A673 (cell line): ENCODE data around the gene CHST9.

Experiments used
- CTCF ChIP-seq: fragments of 300-800, 200-600 bp; sonication (generic); conservative IDR thresholded peaks from 2 replicates; pipeline ENCODE4 v1.5.1; 2017; ENCODE audit warnings: low read depth, mild to moderate bottlenecking, antibody characterized with exemption, low read length, moderate library complexity, mixed read lengths
- EZH2 ChIP-seq: fragments of 200-600 bp; sonication (generic); IDR thresholded peaks from 2 replicates; pipeline ENCODE4 v1.6.1; 2017; ENCODE audit warnings: borderline replicate concordance, low read depth, mild to moderate bottlenecking, mixed read lengths, antibody characterized with exemption, low read length; ENCODE audit not compliant: poor library complexity, severe bottlenecking

DNA sequence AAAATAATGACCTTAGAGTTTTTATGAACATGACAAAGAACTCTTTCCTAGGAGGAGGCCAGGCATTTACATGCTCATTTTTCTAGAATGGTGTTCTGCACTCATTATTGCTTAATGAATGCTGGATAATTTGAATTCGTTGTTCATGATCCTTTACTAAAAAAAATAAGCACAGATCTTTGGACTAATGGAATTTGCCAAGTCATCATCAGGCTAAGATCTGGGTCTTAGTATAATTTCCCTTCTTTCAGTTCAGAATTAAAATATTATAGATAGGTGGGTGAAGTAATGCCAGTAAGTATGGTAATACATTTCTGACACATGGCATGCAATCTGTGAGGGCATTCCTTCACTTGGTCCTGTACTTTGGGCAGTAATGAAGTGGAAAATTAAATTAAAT is 175.8 kb downstream of the CHST9 start:
- TF ChIP-seq EZH2 (no peak), CTCF (no peak)
